Mesothelial cell of epicardium (in vitro differentiated cells): ENCODE measurements around the gene PAX4. TPM values are rescaled to one million over a fixed set of nuclear protein-coding genes. Genes with fewer than 3 reads are reported as not detected.

ENCODE experiments used
- DNase-seq, 2 experiments: peaks; one replicate each; pipeline ENCODE4 v3.0.0; 2021; ENCODE audit warnings: low spot score in 2 of 2; ENCODE audit not compliant: unreplicated experiment in 2 of 2
- H3K27ac Mint-ChIP-seq: 2 replicates; pipeline ENCODE4 v1.8.0; 2021; ENCODE audit warnings: mixed read lengths
- H3K27me3 Mint-ChIP-seq: 2 replicates; pipeline ENCODE4 v1.8.0; 2021; ENCODE audit warnings: low read depth, mixed read lengths
- H3K36me3 Mint-ChIP-seq: 2 replicates; pipeline ENCODE4 v1.8.0; 2021; ENCODE audit warnings: mixed read lengths
- H3K4me1 Mint-ChIP-seq: 2 replicates; pipeline ENCODE4 v1.8.0; 2021; ENCODE audit warnings: mixed read lengths
- H3K4me3 Mint-ChIP-seq: 2 replicates; pipeline ENCODE4 v1.8.0; 2021; ENCODE audit warnings: mild to moderate bottlenecking, moderate library complexity, mixed read lengths
- H3K9me3 Mint-ChIP-seq: 2 replicates; pipeline ENCODE4 v1.8.0; 2021; ENCODE audit warnings: mixed read lengths
- CTCF ChIP-seq: fragments of 200-600 bp; sonication (generic); IDR thresholded peaks from one replicate; pipeline ENCODE4 v1.5.0; 2021; ENCODE audit warnings: antibody characterized with exemption; ENCODE audit not compliant: unreplicated experiment
- total RNA-seq: library from RNA; stranded (reverse); gene quantifications from 3 replicates; pipeline ENCODE4 v1.2.1, GENCODE V29; 2021

Gene PAX4
- total RNA-seq, 1 donor from 2014 or later = not detected

- Mint-ChIP-seq H3K4me3 (peak overlapping the region; percentile 90), H3K9me3 (no peaks in the 10 kb centered on the region), H3K27ac (peak overlapping the region; percentile 93), H3K4me1 (peaks cover 44% of the 10 kb centered on the region), H3K36me3 (peaks cover 14% of the 10 kb centered on the region), H3K27me3 (no peaks in the 10 kb centered on the region)
- TF ChIP-seq CTCF = no peak
- DNase-seq = no peak
These were observed 33.3 kb downstream of the PAX4 start for GRCh38 chr7:127584648-127585043.

DNA sequence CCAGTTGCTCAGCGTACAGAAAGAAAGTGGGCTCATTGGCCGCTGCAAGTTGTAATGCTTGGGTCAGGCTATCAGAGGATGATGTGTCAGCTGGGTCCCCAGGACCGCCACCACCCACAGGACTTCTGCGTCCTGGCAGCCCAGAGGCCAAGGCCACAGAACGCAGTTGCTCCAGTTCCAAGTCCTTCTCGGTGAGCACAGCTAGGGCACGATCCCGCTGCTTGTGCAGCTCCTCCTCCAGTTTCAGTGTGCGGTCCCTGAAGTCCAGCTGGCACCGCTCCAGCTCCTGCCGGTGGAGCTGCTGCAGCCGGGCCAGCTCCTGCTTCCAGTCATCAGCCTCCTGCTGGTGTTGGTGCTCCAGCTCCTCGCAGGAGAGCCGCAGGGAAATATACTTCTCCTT is 35.6 kb downstream of the PAX4 start:
- TF ChIP-seq CTCF = no peak
- Mint-ChIP-seq H3K27ac (no peak overlapping the region), H3K4me3 (no peak overlapping the region), H3K4me1 (peaks cover 36% of the 10 kb centered on the region), H3K27me3 (no peaks in the 10 kb centered on the region), H3K9me3 (no peaks in the 10 kb centered on the region), H3K36me3 (peaks cover 14% of the 10 kb centered on the region)
- DNase-seq = no peak

DNA sequence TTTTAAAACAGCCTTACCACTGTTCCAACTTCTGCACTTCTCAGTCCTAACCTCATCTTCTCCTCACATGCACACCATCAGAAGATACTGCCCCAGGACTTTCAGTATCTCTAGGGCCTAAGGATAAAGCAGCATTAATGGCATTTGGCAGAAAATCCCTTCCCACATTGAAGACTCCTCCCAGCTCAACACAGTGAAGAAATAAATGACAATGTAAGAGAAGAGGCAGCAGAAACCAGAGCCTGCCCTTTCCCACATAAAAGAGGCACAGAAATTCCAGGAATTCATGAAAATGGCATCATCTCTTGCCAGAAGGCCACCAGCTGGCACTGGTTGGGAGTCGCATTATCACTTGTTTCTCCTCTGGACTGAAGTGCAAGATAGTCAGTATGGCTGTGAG is 36.2 kb downstream of the PAX4 start:
- no peak overlapping the region for H3K4me3 Mint-ChIP-seq
- H3K27me3 Mint-ChIP-seq = no peaks in the 10 kb centered on the region
- H3K27ac Mint-ChIP-seq = no peak overlapping the region
- DNase-seq = no peak
- TF ChIP-seq CTCF = no peak
- H3K4me1 Mint-ChIP-seq = peaks cover 32% of the 10 kb centered on the region
- peaks cover 17% of the 10 kb centered on the region for H3K36me3 Mint-ChIP-seq
- H3K9me3 Mint-ChIP-seq = no peaks in the 10 kb centered on the region

GRCh38 chr7:127580612-127581011 is 37.3 kb downstream of the PAX4 start:
- TF ChIP-seq CTCF = no peak
- H3K27ac Mint-ChIP-seq = no peak overlapping the region
- H3K36me3 Mint-ChIP-seq = peaks cover 19% of the 10 kb centered on the region
- no peak overlapping the region for H3K4me3 Mint-ChIP-seq
- no peak for DNase-seq
- no peaks in the 10 kb centered on the region for H3K9me3 Mint-ChIP-seq
- H3K4me1 Mint-ChIP-seq = peaks cover 28% of the 10 kb centered on the region
- H3K27me3 Mint-ChIP-seq = no peaks in the 10 kb centered on the region

GRCh38 chr7:127578711-127579275 is 39.1 kb downstream of the PAX4 start:
- Mint-ChIP-seq H3K36me3 (peaks cover 20% of the 10 kb centered on the region), H3K4me1 (peaks cover 15% of the 10 kb centered on the region), H3K27ac (no peak overlapping the region), H3K9me3 (no peaks in the 10 kb centered on the region), H3K4me3 (no peak overlapping the region), H3K27me3 (no peaks in the 10 kb centered on the region)
- TF ChIP-seq CTCF = no peak
- no peak for DNase-seq
